GM12878 (cell line): ENCODE results near the gene AHR. TPM values are rescaled to one million over a fixed set of nuclear protein-coding genes. Genes with fewer than 3 reads are reported as not detected.

ENCODE experiments used
- BCL11A ChIP-seq: IDR thresholded peaks from 2 replicates; pipeline ENCODE4 v1.6.1; 2011; ENCODE audit warnings: low read depth, low read length
- CBX5 ChIP-seq: sonication (generic); IDR thresholded peaks from 2 replicates; pipeline ENCODE4 v1.6.1; 2016; ENCODE audit warnings: low read depth, moderate library complexity, mild to moderate bottlenecking, inconsistent platforms
- EGR1 ChIP-seq, 2 experiments: IDR thresholded peaks; 1 replicate in 1 of 2; 2 replicates in 1 of 2; pipeline ENCODE4 v1.6.1; 2011 to 2012; ENCODE audit warnings: low read depth in 2 of 2, low read length in 2 of 2, borderline replicate concordance in 1 of 2, mild to moderate bottlenecking in 1 of 2, moderate library complexity in 1 of 2
- GATAD2B ChIP-seq: fragments of 450-650 bp; conservative IDR thresholded peaks from 2 replicates; pipeline ENCODE4 v1.6.1; 2017; ENCODE audit warnings: low read depth, mild to moderate bottlenecking, moderate library complexity
- MEF2B ChIP-seq: fragments of 450-650 bp; IDR thresholded peaks from 2 replicates; pipeline ENCODE4 v1.6.1; 2018; ENCODE audit warnings: mild to moderate bottlenecking, moderate library complexity; ENCODE audit not compliant: partially characterized antibody, poor library complexity, severe bottlenecking
- MTA2 ChIP-seq: fragments of 450-650 bp; IDR thresholded peaks from 2 replicates; pipeline ENCODE4 v1.6.1; 2016; ENCODE audit warnings: low read depth, mild to moderate bottlenecking, moderate library complexity
- MTA3 ChIP-seq: IDR thresholded peaks from 2 replicates; pipeline ENCODE4 v1.6.1; 2012; ENCODE audit warnings: low read length, inconsistent platforms, borderline replicate concordance
- NFXL1 ChIP-seq: fragments of 450-650 bp; IDR thresholded peaks from 2 replicates; pipeline ENCODE4 v1.6.1; 2017; ENCODE audit warnings: antibody characterized with exemption, mild to moderate bottlenecking, borderline replicate concordance
- NFYB ChIP-seq: IDR thresholded peaks from 2 replicates; pipeline ENCODE4 v1.6.1; 2011; ENCODE audit warnings: low read depth, mild to moderate bottlenecking, low read length, improper control_type of control experiment, moderate library complexity; ENCODE audit not compliant: insufficient read depth
- POLR2AphosphoS5 ChIP-seq: IDR thresholded peaks from 2 replicates; pipeline ENCODE4 v1.6.1; 2011; ENCODE audit warnings: mild to moderate bottlenecking, low read length, inconsistent platforms
- RB1 ChIP-seq: fragments of 450-650 bp; formaldehyde crosslinking; IDR thresholded peaks from 2 replicates; pipeline ENCODE4 v1.6.1; 2017; ENCODE audit warnings: mild to moderate bottlenecking, borderline replicate concordance
- RBBP5 ChIP-seq: fragments of 200-600 bp; sonication (generic); conservative IDR thresholded peaks from 2 replicates; pipeline ENCODE4 v1.6.1; 2016
- SMC3 ChIP-seq: IDR thresholded peaks from 2 replicates; pipeline ENCODE4 v1.6.1; 2011; ENCODE audit warnings: low read length, improper control_type of control experiment, borderline replicate concordance
- SP1 ChIP-seq: IDR thresholded peaks from one replicate; pipeline ENCODE4 v1.6.1; 2011; ENCODE audit warnings: low read depth, low read length
- SREBF1 ChIP-seq: IDR thresholded peaks from 2 replicates; pipeline ENCODE4 v1.6.1; 2012; ENCODE audit warnings: mild to moderate bottlenecking, low read length
- TAF1 ChIP-seq: IDR thresholded peaks from 2 replicates; pipeline ENCODE4 v1.6.1; 2011; ENCODE audit warnings: mild to moderate bottlenecking, low read depth, low read length, borderline replicate concordance
- polyA plus RNA-seq, 11 experiments: library from polyadenylated mRNA; depleted of rRNA in 4 of 11; unstranded in 6 of 11; stranded (reverse) in 5 of 11; fragments of >200 nt; fragmentation: Nextera tagmentation in 4 of 11; fragmentation: Illumina TruSeq in 1 of 11; extraction: Ambion mirVana in 4 of 11; extraction: Trizol in 1 of 11; gene quantifications; 1 replicate in 1 of 11; 2 replicates in 10 of 11; pipeline versions ENCODE4 v1.2.1 to v1.2.3, GENCODE V29; 2011 to 2016; ENCODE audit warnings: inconsistent platforms in 2 of 11, missing spikeins in 2 of 11, low read depth in 1 of 11
- total RNA-seq, 4 experiments: library from RNA; depleted of rRNA in 3 of 4; stranded (reverse); fragments of >200 nt in 3 of 4; fragmentation: Illumina TruSeq in 1 of 4; extraction: Trizol in 1 of 4; gene quantifications; 2 replicates each; pipeline versions ENCODE4 v1.2.1 to v1.2.3, GENCODE V29; 2013 to 2021
- TF ChIP-seq, protein P1 (sequence below): fragments of 450-650 bp; IDR thresholded peaks from 2 replicates; pipeline ENCODE4 v1.6.1; 2017; ENCODE audit warnings: mild to moderate bottlenecking
- TF ChIP-seq, protein P2 (sequence below): IDR thresholded peaks from 2 replicates; pipeline ENCODE4 v1.6.1; 2012; ENCODE audit warnings: mild to moderate bottlenecking, low read depth, low read length
- TF ChIP-seq, protein P3 (sequence below): fragments of 450-650 bp; IDR thresholded peaks from 2 replicates; pipeline ENCODE4 v1.6.1; 2018; ENCODE audit warnings: borderline replicate concordance, mild to moderate bottlenecking; ENCODE audit not compliant: partially characterized antibody
- TF ChIP-seq, protein P4 (sequence below): IDR thresholded peaks from 2 replicates; pipeline ENCODE4 v1.6.1; 2012; ENCODE audit warnings: low read depth, low read length, improper control_type of control experiment

The AHR gene
- total and polyA plus RNA-seq, 10 of the 15 experiments (the other 5 are each of a cell fraction or from before 2014, with no cell fraction given): 1.7 to 16.9 (median 4.5) TPM

DNA sequence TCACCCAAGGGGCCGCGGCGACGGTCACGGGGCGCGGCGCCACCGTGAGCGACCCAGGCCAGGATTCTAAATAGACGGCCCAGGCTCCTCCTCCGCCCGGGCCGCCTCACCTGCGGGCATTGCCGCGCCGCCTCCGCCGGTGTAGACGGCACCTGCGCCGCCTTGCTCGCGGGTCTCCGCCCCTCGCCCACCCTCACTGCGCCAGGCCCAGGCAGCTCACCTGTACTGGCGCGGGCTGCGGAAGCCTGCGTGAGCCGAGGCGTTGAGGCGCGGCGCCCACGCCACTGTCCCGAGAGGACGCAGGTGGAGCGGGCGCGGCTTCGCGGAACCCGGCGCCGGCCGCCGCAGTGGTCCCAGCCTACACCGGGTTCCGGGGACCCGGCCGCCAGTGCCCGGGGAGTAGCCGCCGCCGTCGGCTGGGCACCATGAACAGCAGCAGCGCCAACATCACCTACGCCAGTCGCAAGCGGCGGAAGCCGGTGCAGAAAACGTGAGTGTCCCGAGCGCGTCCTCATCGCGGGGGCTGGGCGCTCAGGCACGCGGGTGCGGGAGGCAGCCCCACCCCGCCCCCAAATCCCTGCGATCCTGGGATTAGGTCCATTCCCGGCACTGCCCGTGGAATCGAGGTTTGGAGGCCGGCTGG, 509 bp downstream of the AHR start (continued):
- TF ChIP-seq, protein P1, sequence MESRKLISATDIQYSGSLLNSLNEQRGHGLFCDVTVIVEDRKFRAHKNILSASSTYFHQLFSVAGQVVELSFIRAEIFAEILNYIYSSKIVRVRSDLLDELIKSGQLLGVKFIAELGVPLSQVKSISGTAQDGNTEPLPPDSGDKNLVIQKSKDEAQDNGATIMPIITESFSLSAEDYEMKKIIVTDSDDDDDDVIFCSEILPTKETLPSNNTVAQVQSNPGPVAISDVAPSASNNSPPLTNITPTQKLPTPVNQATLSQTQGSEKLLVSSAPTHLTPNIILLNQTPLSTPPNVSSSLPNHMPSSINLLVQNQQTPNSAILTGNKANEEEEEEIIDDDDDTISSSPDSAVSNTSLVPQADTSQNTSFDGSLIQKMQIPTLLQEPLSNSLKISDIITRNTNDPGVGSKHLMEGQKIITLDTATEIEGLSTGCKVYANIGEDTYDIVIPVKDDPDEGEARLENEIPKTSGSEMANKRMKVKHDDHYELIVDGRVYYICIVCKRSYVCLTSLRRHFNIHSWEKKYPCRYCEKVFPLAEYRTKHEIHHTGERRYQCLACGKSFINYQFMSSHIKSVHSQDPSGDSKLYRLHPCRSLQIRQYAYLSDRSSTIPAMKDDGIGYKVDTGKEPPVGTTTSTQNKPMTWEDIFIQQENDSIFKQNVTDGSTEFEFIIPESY: no peak
- TF ChIP-seq NFYB: no peak
- TF ChIP-seq MEF2B: peak; percentile 10
- no peak for TF ChIP-seq MTA3
- no peak for TF ChIP-seq SP1
- TF ChIP-seq, protein P2, sequence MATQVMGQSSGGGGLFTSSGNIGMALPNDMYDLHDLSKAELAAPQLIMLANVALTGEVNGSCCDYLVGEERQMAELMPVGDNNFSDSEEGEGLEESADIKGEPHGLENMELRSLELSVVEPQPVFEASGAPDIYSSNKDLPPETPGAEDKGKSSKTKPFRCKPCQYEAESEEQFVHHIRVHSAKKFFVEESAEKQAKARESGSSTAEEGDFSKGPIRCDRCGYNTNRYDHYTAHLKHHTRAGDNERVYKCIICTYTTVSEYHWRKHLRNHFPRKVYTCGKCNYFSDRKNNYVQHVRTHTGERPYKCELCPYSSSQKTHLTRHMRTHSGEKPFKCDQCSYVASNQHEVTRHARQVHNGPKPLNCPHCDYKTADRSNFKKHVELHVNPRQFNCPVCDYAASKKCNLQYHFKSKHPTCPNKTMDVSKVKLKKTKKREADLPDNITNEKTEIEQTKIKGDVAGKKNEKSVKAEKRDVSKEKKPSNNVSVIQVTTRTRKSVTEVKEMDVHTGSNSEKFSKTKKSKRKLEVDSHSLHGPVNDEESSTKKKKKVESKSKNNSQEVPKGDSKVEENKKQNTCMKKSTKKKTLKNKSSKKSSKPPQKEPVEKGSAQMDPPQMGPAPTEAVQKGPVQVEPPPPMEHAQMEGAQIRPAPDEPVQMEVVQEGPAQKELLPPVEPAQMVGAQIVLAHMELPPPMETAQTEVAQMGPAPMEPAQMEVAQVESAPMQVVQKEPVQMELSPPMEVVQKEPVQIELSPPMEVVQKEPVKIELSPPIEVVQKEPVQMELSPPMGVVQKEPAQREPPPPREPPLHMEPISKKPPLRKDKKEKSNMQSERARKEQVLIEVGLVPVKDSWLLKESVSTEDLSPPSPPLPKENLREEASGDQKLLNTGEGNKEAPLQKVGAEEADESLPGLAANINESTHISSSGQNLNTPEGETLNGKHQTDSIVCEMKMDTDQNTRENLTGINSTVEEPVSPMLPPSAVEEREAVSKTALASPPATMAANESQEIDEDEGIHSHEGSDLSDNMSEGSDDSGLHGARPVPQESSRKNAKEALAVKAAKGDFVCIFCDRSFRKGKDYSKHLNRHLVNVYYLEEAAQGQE: no peak
- TF ChIP-seq NFXL1: no peak
- TF ChIP-seq POLR2AphosphoS5: no peak; the same call in 1 of the 2 replicates
- peak; percentile 85; the same call in 1 of the 2 replicates for TF ChIP-seq GATAD2B
- no peak for TF ChIP-seq TAF1
- no peak for TF ChIP-seq SREBF1
- TF ChIP-seq, protein P3, sequence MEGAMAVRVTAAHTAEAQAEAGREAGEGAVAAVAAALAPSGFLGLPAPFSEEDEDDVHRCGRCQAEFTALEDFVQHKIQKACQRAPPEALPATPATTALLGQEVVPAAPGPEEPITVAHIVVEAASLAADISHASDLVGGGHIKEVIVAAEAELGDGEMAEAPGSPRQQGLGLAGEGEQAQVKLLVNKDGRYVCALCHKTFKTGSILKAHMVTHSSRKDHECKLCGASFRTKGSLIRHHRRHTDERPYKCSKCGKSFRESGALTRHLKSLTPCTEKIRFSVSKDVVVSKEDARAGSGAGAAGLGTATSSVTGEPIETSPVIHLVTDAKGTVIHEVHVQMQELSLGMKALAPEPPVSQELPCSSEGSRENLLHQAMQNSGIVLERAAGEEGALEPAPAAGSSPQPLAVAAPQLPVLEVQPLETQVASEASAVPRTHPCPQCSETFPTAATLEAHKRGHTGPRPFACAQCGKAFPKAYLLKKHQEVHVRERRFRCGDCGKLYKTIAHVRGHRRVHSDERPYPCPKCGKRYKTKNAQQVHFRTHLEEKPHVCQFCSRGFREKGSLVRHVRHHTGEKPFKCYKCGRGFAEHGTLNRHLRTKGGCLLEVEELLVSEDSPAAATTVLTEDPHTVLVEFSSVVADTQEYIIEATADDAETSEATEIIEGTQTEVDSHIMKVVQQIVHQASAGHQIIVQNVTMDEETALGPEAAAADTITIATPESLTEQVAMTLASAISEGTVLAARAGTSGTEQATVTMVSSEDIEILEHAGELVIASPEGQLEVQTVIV: no peak
- no peak for TF ChIP-seq MTA2
- TF ChIP-seq, protein P4, sequence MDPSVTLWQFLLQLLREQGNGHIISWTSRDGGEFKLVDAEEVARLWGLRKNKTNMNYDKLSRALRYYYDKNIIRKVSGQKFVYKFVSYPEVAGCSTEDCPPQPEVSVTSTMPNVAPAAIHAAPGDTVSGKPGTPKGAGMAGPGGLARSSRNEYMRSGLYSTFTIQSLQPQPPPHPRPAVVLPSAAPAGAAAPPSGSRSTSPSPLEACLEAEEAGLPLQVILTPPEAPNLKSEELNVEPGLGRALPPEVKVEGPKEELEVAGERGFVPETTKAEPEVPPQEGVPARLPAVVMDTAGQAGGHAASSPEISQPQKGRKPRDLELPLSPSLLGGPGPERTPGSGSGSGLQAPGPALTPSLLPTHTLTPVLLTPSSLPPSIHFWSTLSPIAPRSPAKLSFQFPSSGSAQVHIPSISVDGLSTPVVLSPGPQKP: no peak
- no peak for TF ChIP-seq BCL11A
- TF ChIP-seq CBX5: 0 out of 2 replicates have a peak, but pooled peaks have one; percentile 15
- no peak for TF ChIP-seq SMC3
- peak in 1 of 2 experiments; percentile 66; a peak in 2 of 3 replicates for TF ChIP-seq EGR1 (IDR thresholded peaks at IDR 0.05; ENCODE audit: borderline replicate concordance in 1 of 2, low read depth in 2 of 2, low read length in 2 of 2)
- no peak for TF ChIP-seq RBBP5
- TF ChIP-seq RB1: 0 out of 2 replicates have a peak, but pooled peaks have one; percentile 43
- TF ChIP-seq, all 136 proteins: peak for 13
